ENCODE results near the gene UNK. TPM values are rescaled to one million over a fixed set of nuclear protein-coding genes. Genes with fewer than 3 reads are reported as not detected.

UNK gene
- total RNA-seq, 2 donors from 2014 or later: 18.4 to 59.7 TPM

GRCh38 chr17:75828076-75828400 lies 43.4 kb downstream of the UNK start:
- TF ChIP-seq CTCF (IDR thresholded peaks at IDR 0.05) (no peak), POLR2A (IDR thresholded peaks at IDR 0.05) (no peak)
- no peak overlapping the region for H3K4me3 ChIP-seq
- no peaks in the 10 kb centered on the region for H3K27me3 ChIP-seq
- DNase-seq: no peak
- WGBS, 2 donors: 72 to 81% methylated on average over 10 to 11 of the region's 11 CpGs
- peaks cover 23% of the 10 kb centered on the region for H3K4me1 ChIP-seq
- peak overlapping the region in 3 of 4 donors; percentile 44 to 72 (median 58) for H3K27ac ChIP-seq
- no peaks in the 10 kb centered on the region for H3K9me3 ChIP-seq
- intact Hi-C loops (cut with DNase I): no loop called here
- H3K36me3 ChIP-seq (replicated peaks in 1 of 2; ENCODE audit: insufficient read depth in 1 of 2, low read depth in 2 of 2): no peaks in the 10 kb centered on the region
- no peak for ATAC-seq

- Histone ChIP-seq H3K36me3 (replicated peaks in 1 of 2; ENCODE audit: insufficient read depth in 1 of 2, low read depth in 2 of 2) (no peaks in the 10 kb centered on the region), H3K9me3 (no peaks in the 10 kb centered on the region), H3K27me3 (no peaks in the 10 kb centered on the region), H3K4me1 (peaks cover 18% of the 10 kb centered on the region), H3K4me3 (no peak overlapping the region), H3K27ac (no peak overlapping the region)
- TF ChIP-seq POLR2A (IDR thresholded peaks at IDR 0.05): no peak
- TF ChIP-seq CTCF (IDR thresholded peaks at IDR 0.05): no peak
- DNase-seq (no peak), ATAC-seq (no peak)
- intact Hi-C loops (cut with DNase I): no loop called here
- WGBS, 2 donors: 91 to 92% methylated on average over 8 to 15 of the region's 19 CpGs
Observed at GRCh38 chr17:75828741-75829140, 44.1 kb downstream of the UNK start.

- no peak for DNase-seq
- Histone ChIP-seq H3K27ac (no peak overlapping the region), H3K4me3 (no peak overlapping the region), H3K36me3 (replicated peaks in 1 of 2; ENCODE audit: insufficient read depth in 1 of 2, low read depth in 2 of 2) (no peaks in the 10 kb centered on the region), H3K9me3 (no peaks in the 10 kb centered on the region), H3K27me3 (no peaks in the 10 kb centered on the region), H3K4me1 (peaks cover 18% of the 10 kb centered on the region)
- WGBS, 2 donors: 73 to 96% methylated on average over 4 to 7 of the region's 7 CpGs
- TF ChIP-seq POLR2A (IDR thresholded peaks at IDR 0.05) (no peak), CTCF (IDR thresholded peaks at IDR 0.05) (no peak)
- no peak for ATAC-seq
- intact Hi-C loops (cut with DNase I): no loop called here
Observed at GRCh38 chr17:75829747-75830146, 45.1 kb downstream of the UNK start.

- TF ChIP-seq POLR2A (IDR thresholded peaks at IDR 0.05) (no peak), CTCF (IDR thresholded peaks at IDR 0.05) (peak in 5 of 7 experiments; percentile 30 to 47 (median 36))
- H3K27me3 ChIP-seq: no peaks in the 10 kb centered on the region
- H3K36me3 ChIP-seq (replicated peaks in 1 of 2; ENCODE audit: insufficient read depth in 1 of 2, low read depth in 2 of 2): no peaks in the 10 kb centered on the region
- H3K4me1 ChIP-seq: peaks cover 18% of the 10 kb centered on the region
- DNase-seq: peak in 1 of 4 donors; percentile 46
- intact Hi-C loops (cut with DNase I): no loop called here
- H3K27ac ChIP-seq: no peak overlapping the region
- whole genome bisulfite sequencing, 2 donors: 69 to 87% methylated on average over 11 to 27 of the region's 27 CpGs
- no peak overlapping the region for H3K4me3 ChIP-seq
- no peaks in the 10 kb centered on the region for H3K9me3 ChIP-seq
- ATAC-seq: no peak
Observed at GRCh38 chr17:75830164-75831031, 45.8 kb downstream of the UNK start.
